ENCODE data around the gene NKAIN2. TPM values are rescaled to one million over a fixed set of nuclear protein-coding genes. Genes with fewer than 3 reads are reported as not detected.
A peak's percentile ranks its signal among the peaks of the same experiment; 100 is the strongest.

Gene NKAIN2
- total RNA-seq, 1 donor from 2014 or later = not detected

DNA sequence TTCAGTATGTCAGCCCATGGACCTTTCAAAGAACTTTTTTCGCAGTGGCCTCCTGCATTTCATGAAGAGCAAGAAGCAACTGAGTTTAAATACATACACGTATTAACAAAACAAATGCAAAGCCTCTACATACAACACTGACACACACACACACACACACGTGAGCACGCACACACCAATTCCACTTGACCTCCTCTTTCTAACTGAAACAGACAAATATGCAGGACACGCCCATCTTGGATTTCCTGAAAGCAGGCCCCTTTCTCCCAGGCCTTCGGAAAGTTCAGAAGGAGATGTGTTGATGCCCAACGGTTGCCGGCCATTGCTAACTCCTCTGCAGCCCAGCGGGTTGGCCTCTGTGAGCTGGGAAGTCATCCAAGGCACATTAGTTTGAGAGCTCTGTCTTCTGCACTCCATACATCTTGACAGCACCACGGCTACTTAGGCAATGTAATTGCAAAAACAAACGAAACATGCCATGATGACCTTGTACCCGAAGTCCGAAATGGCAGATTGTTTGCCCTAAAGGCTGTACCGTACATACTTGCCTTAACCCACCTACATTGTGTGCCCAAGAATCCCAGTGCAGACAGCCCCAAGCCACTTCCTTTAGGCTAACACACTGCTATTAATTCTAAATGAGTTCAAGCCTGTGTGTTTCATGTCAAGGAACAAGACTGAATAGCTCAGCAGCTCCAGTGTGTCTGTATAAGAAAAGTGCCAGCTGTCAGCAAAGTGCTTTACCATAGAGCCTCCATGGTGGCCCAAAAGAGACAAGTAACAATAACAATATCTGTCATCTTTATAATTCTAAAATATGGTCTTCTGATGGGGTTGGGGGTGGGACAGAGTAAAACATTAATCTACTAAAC lies 1019.8 kb downstream of the NKAIN2 start:
- TF ChIP-seq, protein P1, sequence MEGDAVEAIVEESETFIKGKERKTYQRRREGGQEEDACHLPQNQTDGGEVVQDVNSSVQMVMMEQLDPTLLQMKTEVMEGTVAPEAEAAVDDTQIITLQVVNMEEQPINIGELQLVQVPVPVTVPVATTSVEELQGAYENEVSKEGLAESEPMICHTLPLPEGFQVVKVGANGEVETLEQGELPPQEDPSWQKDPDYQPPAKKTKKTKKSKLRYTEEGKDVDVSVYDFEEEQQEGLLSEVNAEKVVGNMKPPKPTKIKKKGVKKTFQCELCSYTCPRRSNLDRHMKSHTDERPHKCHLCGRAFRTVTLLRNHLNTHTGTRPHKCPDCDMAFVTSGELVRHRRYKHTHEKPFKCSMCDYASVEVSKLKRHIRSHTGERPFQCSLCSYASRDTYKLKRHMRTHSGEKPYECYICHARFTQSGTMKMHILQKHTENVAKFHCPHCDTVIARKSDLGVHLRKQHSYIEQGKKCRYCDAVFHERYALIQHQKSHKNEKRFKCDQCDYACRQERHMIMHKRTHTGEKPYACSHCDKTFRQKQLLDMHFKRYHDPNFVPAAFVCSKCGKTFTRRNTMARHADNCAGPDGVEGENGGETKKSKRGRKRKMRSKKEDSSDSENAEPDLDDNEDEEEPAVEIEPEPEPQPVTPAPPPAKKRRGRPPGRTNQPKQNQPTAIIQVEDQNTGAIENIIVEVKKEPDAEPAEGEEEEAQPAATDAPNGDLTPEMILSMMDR (IDR thresholded peaks at IDR 0.05) = no peak
- Histone ChIP-seq H3K27ac (no peak overlapping the region), H3K4me1 (no peaks in the 10 kb centered on the region), H3K9me3 (no peaks in the 10 kb centered on the region), H3K27me3 (no peaks in the 10 kb centered on the region), H3K36me3 (no peaks in the 10 kb centered on the region), H3K4me3 (no peak overlapping the region)
- peak; percentile 49 for ATAC-seq
- no peak for DNase-seq
- intact Hi-C loops (cut with DNase I) = no loop called here

DNA sequence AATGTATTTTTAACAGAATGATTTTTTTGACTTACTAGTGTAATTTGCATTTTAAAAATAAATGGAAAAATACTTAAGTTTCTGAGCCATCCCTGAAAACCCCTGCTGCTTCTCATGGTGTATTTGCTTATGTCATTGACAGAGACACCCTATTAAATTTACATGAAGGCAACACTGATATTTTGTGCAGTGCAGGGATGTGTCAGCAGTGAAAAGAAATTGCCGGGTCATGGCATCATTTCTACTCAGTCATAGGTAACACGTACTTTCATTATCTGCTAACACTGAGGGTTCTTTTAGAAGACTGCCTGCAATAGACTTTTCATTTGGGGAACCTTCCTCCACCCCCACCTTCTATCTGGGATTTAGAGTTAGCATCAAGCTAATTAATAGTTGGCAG lies 1021.9 kb downstream of the NKAIN2 start:
- Histone ChIP-seq H3K9me3 (no peaks in the 10 kb centered on the region), H3K27me3 (no peaks in the 10 kb centered on the region), H3K27ac (no peak overlapping the region), H3K4me3 (no peak overlapping the region), H3K36me3 (no peaks in the 10 kb centered on the region), H3K4me1 (no peaks in the 10 kb centered on the region)
- no peak for ATAC-seq
- intact Hi-C loops (cut with DNase I) = no loop called here
- DNase-seq = no peak
- TF ChIP-seq, protein P1 (IDR thresholded peaks at IDR 0.05) = no peak

GRCh38 chr6:124829822-124830221 lies 1026.2 kb downstream of the NKAIN2 start:
- no peak for DNase-seq
- TF ChIP-seq, protein P1 (IDR thresholded peaks at IDR 0.05) = no peak
- Histone ChIP-seq H3K27me3 (no peaks in the 10 kb centered on the region), H3K9me3 (no peaks in the 10 kb centered on the region), H3K36me3 (no peaks in the 10 kb centered on the region), H3K4me3 (no peak overlapping the region), H3K27ac (no peak overlapping the region), H3K4me1 (no peaks in the 10 kb centered on the region)
- intact Hi-C loops (cut with DNase I) = no loop called here
- ATAC-seq = no peak

DNA sequence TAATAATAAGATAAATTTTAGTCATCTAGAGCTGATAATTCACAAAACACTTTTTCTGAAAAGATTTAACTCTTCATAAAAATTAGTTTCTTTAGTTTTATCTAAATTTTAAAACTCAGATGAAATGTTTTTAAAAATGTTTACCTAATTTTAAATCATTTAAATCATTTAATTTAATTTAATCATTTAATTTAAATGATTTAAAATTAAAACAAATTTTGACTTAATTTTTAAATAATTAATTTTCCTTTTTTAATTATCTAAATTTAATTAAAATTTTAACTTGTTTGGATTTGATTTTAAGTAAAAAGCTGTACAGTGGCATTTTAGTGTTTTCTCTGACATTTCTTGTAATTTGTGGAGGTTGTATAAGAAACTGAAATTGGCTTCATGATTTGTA lies 1026.8 kb downstream of the NKAIN2 start:
- no peaks in the 10 kb centered on the region for H3K36me3 ChIP-seq
- intact Hi-C loops (cut with DNase I) = no loop called here
- ATAC-seq = no peak
- TF ChIP-seq, protein P1 (IDR thresholded peaks at IDR 0.05) = no peak
- no peak for DNase-seq
- H3K4me3 ChIP-seq = no peak overlapping the region
- H3K27me3 ChIP-seq = no peaks in the 10 kb centered on the region
- no peaks in the 10 kb centered on the region for H3K4me1 ChIP-seq
- H3K9me3 ChIP-seq = no peaks in the 10 kb centered on the region
- no peak overlapping the region for H3K27ac ChIP-seq

DNA sequence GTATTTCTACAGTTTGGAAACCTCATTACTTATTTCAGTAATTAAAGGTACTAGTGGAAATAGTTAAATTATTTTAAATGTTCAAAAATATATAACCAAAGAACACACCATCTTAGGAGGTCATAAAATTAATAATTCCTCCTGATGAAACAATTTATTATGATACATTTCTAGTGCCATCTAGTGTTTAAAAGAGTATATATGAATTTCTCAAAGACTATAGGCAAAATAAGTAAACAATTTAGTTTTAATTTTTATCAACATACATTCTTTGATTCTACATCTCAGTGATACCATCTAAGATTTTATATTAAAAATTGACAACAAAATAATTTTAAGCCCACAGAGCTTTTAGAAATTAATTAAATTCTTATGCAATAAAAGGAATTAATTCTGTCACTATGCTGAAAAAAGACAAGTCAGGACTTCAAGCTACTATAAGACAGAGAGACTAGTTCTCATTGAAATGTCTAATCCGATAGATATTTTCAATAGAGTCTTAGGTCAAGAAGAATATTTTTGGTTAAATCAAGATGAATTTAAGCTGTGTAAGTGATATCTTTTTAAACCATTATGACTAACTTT lies 1050.8 kb downstream of the NKAIN2 start:
- Histone ChIP-seq H3K4me3 (no peak overlapping the region), H3K27me3 (no peaks in the 10 kb centered on the region), H3K4me1 (no peaks in the 10 kb centered on the region), H3K27ac (no peak overlapping the region), H3K36me3 (no peaks in the 10 kb centered on the region), H3K9me3 (no peaks in the 10 kb centered on the region)
- no peak for ATAC-seq
- intact Hi-C loops (cut with DNase I) = no loop called here
- TF ChIP-seq, protein P1 (IDR thresholded peaks at IDR 0.05) = peak; percentile 25
- no peak for DNase-seq
